GM18499 (cell line): ENCODE data around the gene ASCC3.

ENCODE experiments used
- ATAC-seq: cut with Tn5 transposase; IDR thresholded peaks from one replicate; pipeline ENCODE4 v1.9.1; 2021; ENCODE audit warnings: moderate number of reproducible peaks; ENCODE audit not compliant: insufficient read depth, unreplicated experiment

Gene ASCC3

GRCh38 chr6:100475554-100476320 is 405.4 kb downstream of the ASCC3 start:
- peak; percentile 65 for ATAC-seq

DNA sequence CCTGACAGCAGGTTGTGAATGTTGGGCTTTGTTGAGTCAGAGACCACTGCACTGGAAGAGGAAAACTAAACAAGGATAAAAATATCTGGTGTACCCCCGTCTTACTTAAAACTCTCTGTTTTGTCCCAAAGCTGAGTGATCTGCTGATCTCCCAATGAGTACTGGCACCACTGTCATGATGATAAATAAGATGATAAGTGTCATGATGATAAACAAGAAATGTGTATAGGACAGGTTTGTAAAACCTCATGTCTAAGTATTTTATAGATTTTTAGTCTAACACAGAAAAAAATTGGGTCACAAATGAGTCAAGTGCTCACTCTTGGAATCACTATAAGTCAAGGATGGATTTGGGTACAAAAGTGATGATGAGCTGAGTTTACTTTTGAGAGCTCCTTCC is 407.9 kb downstream of the ASCC3 start:
- no peak for ATAC-seq

GRCh38 chr6:100472674-100473073 is 408.5 kb downstream of the ASCC3 start:
- ATAC-seq: peak; percentile 92

GRCh38 chr6:100470422-100471120 is 410.6 kb downstream of the ASCC3 start:
- ATAC-seq: no peak

DNA sequence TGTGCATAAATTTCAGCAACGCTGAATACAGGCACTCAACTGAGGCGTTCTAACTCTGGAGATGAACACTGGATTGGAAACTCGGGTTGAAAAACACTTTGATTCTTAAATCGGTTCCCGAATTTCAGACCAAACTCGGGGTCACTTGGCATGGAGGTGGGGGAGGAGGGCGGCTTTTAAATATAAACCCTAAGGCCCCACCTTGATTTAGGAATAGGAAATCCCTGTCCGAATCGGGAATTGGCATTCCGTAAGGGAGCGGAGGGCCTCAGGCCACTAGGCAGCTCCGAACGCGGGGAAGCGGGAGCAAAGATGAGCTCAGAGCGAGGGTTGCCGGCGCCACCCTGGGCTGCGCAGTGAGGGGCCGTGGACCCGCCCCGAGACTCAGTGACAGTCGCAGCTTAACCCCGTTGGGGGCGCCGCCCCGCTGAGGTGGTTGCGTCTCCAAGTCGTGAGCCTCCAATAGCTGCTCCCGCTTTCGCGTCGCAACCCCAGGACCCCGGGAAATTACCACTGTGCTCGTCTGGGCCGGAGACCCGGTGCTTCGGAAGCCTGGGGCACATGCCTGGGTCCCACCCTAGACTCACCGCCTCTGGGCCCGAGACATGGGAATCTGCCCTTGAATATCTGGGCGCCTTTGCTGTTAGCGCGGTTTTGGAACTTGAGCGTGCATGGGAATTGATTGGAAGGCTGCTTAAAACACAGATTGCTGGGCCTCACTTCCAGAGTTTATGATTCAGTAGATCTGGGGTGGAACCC is 411.8 kb downstream of the ASCC3 start:
- no peak for ATAC-seq

DNA sequence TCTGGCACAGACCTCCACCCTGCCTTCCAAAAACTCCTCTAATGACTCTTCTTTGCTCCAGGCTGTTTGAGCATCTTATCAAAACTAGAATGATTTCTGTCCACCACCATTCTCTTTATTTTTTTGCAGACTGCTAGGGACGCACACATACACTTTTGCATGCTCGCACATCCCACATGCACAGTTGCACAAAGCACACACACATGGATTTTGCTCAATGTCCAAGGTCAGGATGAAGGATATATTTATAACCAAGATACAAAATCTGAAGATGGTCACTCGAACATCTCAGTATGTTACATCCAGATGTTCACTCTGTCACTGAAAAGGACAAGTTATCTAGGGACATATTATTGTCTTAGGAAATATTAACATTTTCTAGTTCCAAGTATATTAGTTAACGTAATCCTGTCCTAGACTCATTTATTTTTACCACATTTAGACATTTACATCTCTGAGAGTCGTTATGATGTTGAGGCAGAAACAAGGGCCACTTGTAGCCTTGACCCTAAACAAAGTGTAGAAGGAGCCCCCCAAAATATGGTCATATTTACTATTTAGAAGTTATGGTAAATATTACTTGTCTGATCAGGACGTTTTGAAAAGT is 413.0 kb downstream of the ASCC3 start:
- no peak for ATAC-seq

DNA sequence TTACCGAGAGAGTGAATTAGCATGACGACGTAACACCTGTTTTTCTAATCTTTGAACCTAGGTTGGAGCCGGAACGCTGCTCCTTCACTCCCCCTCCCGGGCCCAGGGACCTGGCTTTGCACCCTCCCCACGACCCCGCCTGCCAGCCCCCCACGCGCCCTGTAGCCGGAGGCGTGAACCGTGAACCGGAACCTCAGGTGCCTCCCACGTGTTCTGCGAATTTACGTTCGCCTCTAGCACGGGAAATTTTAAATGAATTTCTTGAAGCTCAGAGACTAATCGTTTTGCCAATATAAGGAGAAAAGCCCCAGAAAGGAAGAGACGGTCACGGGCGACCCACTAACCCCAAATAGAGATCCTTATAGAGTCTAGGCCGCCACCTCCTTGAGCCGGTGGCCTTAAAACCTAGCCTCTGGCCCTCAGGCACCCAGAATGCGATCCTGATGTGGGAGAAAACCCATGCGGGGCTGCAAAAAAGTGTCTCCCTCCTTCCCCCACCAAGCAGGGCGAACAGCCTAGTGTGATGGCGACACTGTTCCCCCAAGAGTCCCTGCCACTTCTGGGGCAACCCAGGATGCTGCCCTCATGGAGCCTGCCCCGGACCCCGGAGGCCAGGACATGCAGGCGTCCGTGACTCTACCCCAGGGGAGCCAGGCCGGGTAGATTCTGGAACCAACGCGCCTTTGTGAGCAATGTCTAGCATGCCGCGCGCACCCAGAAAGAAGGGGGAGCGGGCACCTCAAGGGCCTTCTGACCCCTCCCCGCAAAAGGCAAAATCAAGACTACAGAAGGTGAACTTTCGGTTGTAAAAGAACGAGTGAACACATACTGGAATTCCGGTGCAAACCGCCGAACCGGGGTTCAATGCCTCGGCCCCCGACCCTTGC is 413.8 kb downstream of the ASCC3 start:
- no peak for ATAC-seq

DNA sequence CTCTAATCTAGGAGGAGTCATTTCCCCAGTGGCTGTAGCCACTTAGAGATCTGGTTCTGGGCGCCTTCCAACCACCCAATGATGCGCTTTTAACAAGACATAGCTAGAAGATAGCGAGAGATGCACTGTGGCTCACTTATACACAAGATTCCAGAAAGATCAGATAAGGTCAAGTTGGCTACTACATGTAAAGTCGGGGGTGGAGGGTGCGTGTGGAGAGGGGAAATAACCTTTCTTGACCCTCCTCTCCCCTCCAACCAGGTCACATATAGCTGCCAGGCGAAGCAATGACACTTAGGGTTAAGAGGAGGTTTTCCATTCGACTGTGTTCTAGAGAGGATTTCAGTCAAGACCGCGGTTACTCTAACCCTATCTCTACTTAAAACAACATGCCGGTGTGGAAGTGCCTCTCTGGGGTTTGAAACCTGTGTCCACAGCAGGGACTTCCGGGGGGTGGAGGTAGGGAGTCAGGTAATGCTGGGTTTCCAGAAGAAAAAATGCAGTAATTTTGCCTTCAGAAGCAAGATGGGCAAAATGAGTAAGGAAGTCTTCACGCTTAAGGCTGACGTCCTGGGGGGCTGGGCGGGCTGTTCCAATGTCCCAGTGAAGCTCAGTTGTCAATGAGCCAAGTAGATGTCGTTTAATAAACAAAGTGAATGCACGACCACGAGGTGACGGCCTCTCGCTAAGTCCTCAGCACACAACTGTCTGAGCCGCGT is 414.6 kb downstream of the ASCC3 start:
- ATAC-seq: no peak

DNA sequence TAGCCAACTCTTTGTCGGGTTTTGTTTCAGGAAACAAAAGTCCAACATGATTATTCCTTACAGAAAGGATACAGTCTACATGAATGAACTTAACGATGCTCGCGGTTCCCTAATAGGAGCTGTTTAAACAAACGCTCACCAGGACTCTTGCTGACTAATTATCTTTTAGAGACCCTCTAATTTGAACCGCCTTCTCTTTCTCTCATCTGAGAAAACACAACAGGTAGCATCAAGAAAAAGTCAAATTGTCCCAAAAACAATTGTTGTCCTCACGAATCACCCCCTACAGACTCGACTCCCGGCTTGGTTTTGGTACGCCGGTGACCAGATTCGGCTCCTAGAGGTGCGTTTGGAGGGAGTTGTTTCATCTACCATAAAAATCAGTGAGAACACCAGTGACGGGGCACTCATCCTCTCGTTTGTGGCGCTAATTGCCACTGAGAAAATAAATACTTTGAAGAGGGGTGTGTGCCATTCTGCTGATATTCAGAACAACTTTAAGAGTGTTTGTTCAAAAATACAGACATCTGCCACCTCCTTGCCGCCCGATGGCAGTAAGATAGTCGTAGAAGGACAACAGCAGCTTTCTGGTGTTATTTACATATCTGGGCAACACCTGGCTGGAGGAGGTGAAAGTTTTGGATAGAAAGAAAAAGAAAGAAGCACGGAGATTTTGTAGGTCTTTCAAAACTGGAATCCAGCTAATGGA is 415.3 kb downstream of the ASCC3 start:
- ATAC-seq: no peak

- no peak for ATAC-seq
Observed at GRCh38 chr6:100464903-100465700, 416.0 kb downstream of the ASCC3 start, which contains the start of gene SIM1. SIM1 (minus strand) TSS chr6:100464921; CDS start chr6:100463468, 1,453 bp downstream.

- ATAC-seq: no peak
Observed at GRCh38 chr6:100464162-100464851, 416.8 kb downstream of the ASCC3 start.

GRCh38 chr6:100463630-100464161 is 417.4 kb downstream of the ASCC3 start:
- no peak for ATAC-seq

DNA sequence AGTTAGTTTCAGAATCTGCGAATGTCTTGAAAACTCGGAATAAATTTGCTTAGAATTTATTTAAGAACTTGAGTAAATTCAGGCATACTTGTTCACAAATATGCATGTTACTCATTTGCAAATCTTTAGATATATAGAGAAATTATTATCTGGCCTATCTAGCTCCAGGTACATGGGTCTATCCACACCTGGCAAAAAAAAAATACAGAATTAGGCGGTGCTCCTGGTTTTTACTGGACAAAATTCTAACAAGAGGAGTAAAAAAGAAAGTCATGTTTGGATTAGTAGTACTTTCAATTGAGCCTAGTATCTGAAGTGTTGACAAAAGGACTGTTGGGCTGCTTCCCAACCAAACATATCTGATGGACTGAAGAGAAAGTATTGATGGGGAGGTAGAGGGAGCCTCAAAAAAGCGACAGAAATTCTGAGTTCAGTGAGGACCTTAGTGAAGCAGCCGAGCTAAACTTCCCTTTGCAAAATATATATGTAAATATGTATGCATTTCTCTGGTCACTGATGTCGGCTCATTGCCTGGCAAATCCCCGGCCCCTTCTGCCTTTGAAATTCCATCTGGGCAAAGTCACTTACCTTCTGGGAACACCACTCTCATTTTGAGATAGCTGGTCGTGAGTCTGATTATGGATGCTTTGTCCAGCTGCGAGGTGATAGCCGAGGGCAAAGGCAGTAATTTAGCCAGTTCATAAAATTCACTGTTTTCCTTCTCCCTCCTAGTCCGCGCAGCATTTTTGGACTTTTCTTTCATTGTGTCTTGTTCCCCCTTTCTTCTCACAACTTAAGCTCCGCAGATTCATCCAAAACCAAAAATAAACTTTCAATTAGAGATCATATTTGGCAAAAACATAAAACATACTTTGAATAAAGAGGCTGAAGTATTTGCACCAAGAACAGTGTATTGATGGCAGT is 418.2 kb downstream of the ASCC3 start:
- no peak for ATAC-seq

DNA sequence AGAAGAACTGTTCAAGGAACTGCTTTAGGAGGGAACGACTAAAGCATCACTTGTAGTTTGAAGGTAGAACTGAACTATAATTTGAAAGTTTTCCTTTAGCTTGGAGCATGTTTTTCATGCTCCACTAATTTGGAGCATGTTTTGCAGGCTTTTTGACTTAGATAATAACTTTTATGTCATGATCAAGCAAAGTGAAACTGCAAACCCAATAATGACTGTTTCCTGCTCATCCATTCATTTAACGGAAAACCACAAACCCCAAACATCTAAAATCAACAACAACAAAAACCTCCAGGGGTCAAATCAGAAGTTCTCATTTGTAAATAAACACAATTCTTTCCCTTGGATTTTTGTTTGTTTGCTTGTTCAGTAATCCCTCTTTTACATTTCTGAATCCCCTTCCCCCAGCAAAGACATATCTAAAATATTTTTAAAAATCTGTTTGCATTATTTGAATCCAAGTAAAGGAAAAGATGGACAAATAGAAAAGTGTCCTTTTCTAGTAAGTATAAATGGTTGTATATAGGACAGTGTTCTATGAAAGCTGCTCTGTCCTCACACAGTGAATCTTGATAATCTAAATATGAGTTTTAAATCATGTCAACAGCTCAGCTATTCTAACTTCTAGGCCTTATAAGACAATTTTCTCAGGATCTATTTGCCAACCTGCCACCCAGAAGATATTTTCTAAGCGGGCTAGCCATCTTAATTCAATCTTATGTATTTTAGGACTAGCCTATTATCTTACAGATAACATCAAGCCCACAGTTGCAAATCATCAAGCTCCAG is 419.0 kb downstream of the ASCC3 start:
- no peak for ATAC-seq
